Tongue (tissue), 2 donors: ENCODE results near the gene PPM1M. TPM values are rescaled to one million over a fixed set of nuclear protein-coding genes. Genes with fewer than 3 reads are reported as not detected.

Experiments
- DNase-seq: peaks from one replicate; pipeline ENCODE4 v3.0.0-alpha.2; 2015
- total RNA-seq: library from RNA; depleted of rRNA; stranded (reverse); fragments of >200 nt; gene quantifications from one replicate; pipeline ENCODE4 v1.2.3, GENCODE V29; 2014

PPM1M gene
- total RNA-seq, 1 donor from 2014 or later = 9.9 TPM

GRCh38 chr3:52230889-52231499, 14.6 kb upstream of the PPM1M start:
- no peak for DNase-seq

- DNase-seq = peak; percentile 58
Observed at GRCh38 chr3:52231502-52232278, 13.9 kb upstream of the PPM1M start.

- DNase-seq = no peak
Observed at GRCh38 chr3:52232279-52233107, 13.1 kb upstream of the PPM1M start.

GRCh38 chr3:52233108-52233591, 12.4 kb upstream of the PPM1M start:
- no peak for DNase-seq

GRCh38 chr3:52233968-52234367, 11.6 kb upstream of the PPM1M start:
- peak; percentile 33 for DNase-seq

- DNase-seq = no peak
Observed at GRCh38 chr3:52234516-52235447, 10.8 kb upstream of the PPM1M start.

- DNase-seq = no peak
Observed at GRCh38 chr3:52236424-52236886, 9.1 kb upstream of the PPM1M start.

GRCh38 chr3:52237006-52237656, 8.4 kb upstream of the PPM1M start:
- no peak for DNase-seq

- DNase-seq = no peak
Observed at GRCh38 chr3:52237657-52238172, 7.8 kb upstream of the PPM1M start.

- no peak for DNase-seq
Observed at GRCh38 chr3:52238193-52238760, 7.3 kb upstream of the PPM1M start.

GRCh38 chr3:52238761-52239701, 6.5 kb upstream of the PPM1M start, which contains the start of gene TWF2:
TWF2 (minus strand) TSS chr3:52239158; CDS start chr3:52239016, 142 bp downstream.
- peak; percentile 92 for DNase-seq

- DNase-seq = no peak
Observed at GRCh38 chr3:52240059-52240885, 5.3 kb upstream of the PPM1M start.

GRCh38 chr3:52240886-52241370, 4.6 kb upstream of the PPM1M start:
- no peak for DNase-seq

- no peak for DNase-seq
Observed at GRCh38 chr3:52242039-52242438, 3.5 kb upstream of the PPM1M start.

- no peak for DNase-seq
Observed at GRCh38 chr3:52243791-52244628, 1.5 kb upstream of the PPM1M start.

GRCh38 chr3:52246264-52246620, 683 bp downstream of the PPM1M start:
- no peak for DNase-seq
